Esophagus squamous epithelium (tissue), 4 donors: ENCODE data around the gene EIF2D.

Source experiments
- CTCF ChIP-seq, 6 experiments: fragments of 450-650 bp in 4 of 6; fragments of 200-600 bp in 2 of 6; sonication (generic) in 2 of 6; IDR thresholded peaks; one replicate each; pipeline ENCODE4 v1.5.1; 2016 to 2019; ENCODE audit warnings: antibody characterized with exemption in 6 of 6, mild to moderate bottlenecking in 4 of 6, moderate library complexity in 4 of 6
- POLR2A ChIP-seq, 4 donors: fragments of 450-650 bp; IDR thresholded peaks; one replicate each; pipeline ENCODE4 v1.6.1; 2017; ENCODE audit warnings: antibody characterized with exemption in 4 of 4, mild to moderate bottlenecking in 4 of 4, moderate library complexity in 3 of 4

DNA sequence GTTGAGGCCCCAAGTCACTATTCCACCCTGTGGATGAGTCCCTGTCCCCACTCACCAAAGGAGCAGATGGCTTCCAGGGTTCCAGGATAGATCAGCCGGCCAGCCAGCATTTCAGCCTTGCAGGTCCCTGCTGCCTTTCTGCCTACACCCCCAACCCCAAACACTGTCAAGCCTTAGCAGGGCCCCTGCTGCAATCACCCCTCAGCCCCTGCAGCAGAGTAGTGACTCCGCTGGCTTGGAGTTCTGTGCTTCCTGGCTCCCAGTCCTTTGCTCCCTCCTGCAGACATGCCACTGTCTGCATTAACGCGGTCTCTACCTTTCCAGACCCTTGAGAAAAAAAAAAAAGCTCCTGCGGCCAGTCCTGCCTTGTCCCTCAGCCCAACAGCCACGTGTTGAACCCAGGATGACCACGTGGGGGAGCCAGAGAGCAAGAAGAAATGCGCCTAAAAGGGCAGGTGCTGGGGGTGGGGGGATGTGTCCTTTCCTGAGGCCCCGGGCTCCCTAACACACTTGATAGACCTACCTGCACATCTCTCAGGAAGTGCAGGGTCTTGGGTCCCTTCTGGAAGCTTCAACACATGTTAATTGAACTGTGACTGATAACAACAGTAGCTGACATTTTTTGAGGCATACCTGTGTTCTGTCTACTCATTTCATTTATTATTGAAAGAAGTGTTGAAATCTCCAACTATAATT, 67.6 kb downstream of the EIF2D start:
- TF ChIP-seq POLR2A (IDR thresholded peaks at IDR 0.05) (no peak), CTCF (IDR thresholded peaks at IDR 0.05) (peak; percentile 68 to 86 (median 73))
